Measurements from ENCODE around the gene ZER1.

- TF ChIP-seq ZNF274 (IDR thresholded peaks at IDR 0.05; ENCODE audit: low read depth, low read length) (no peak), YY1 (IDR thresholded peaks at IDR 0.05; ENCODE audit: insufficient read depth, insufficient read length) (no peak), SUZ12 (IDR thresholded peaks at IDR 0.05; ENCODE audit: extremely low read depth, insufficient read depth, insufficient read length) (no peak)
Measured at GRCh38 chr9:128706045-128706444, 65.7 kb downstream of the ZER1 start.

Data from NT2/D1 (cell line).